Trophoblast cell (in vitro differentiated cells and primary cell): ENCODE measurements around the gene OR12D1.

Experiments used
- DNase-seq, 2 donors: peaks; one replicate each; pipeline ENCODE4 v3.0.0-alpha.2; 2016
- H2AFZ ChIP-seq: 2 replicates; pipeline ENCODE4 v1.6.1; 2013; ENCODE audit warnings: low read length, moderate library complexity, mild to moderate bottlenecking; ENCODE audit not compliant: insufficient read depth, poor library complexity
- H2AK5ac ChIP-seq: 2 replicates; pipeline ENCODE4 v1.6.1; 2013; ENCODE audit warnings: mild to moderate bottlenecking, low read length
- H2BK120ac ChIP-seq: 2 replicates; pipeline ENCODE4 v1.6.1; 2013; ENCODE audit warnings: low read length, mild to moderate bottlenecking, moderate library complexity; ENCODE audit not compliant: insufficient read depth, poor library complexity
- H2BK12ac ChIP-seq: 2 replicates; pipeline ENCODE4 v1.6.1; 2013; ENCODE audit warnings: mild to moderate bottlenecking, low read length, moderate library complexity
- H2BK5ac ChIP-seq: 2 replicates; pipeline ENCODE4 v1.6.1; 2013; ENCODE audit warnings: low read length, low read depth, moderate library complexity, mild to moderate bottlenecking; ENCODE audit not compliant: poor library complexity
- H3K14ac ChIP-seq: 2 replicates; pipeline ENCODE4 v1.6.1; 2013; ENCODE audit warnings: mild to moderate bottlenecking, low read length
- H3K18ac ChIP-seq: 2 replicates; pipeline ENCODE4 v1.6.1; 2013; ENCODE audit warnings: mild to moderate bottlenecking, low read length
- H3K23ac ChIP-seq: 2 replicates; pipeline ENCODE4 v1.6.1; 2013; ENCODE audit warnings: low read length
- H3K27ac ChIP-seq: 2 replicates; pipeline ENCODE4 v1.5.1; 2013; ENCODE audit warnings: low read depth, mild to moderate bottlenecking, inconsistent platforms, low read length, moderate library complexity
- H3K27me3 ChIP-seq: 2 replicates; pipeline ENCODE4 v1.6.1; 2013; ENCODE audit warnings: inconsistent platforms, mild to moderate bottlenecking, low read length, moderate library complexity; ENCODE audit not compliant: insufficient read depth
- H3K36me3 ChIP-seq, 2 experiments: 1 replicate in 1 of 2; 2 replicates in 1 of 2; pipeline ENCODE4 v1.6.1; 2013; ENCODE audit warnings: low read length in 2 of 2, mild to moderate bottlenecking in 2 of 2, moderate library complexity in 1 of 2; ENCODE audit not compliant: insufficient read depth in 2 of 2, control insufficient read depth in 1 of 2
- H3K4ac ChIP-seq: 2 replicates; pipeline ENCODE4 v1.6.1; 2013; ENCODE audit warnings: low read depth, mild to moderate bottlenecking, low read length, moderate library complexity
- H3K4me1 ChIP-seq, 2 experiments: 1 replicate in 1 of 2; 2 replicates in 1 of 2; pipeline ENCODE4 v1.6.1; 2013; ENCODE audit warnings: low read length in 2 of 2, mild to moderate bottlenecking in 2 of 2, moderate library complexity in 1 of 2; ENCODE audit not compliant: insufficient read depth in 2 of 2, control insufficient read depth in 1 of 2
- H3K4me2 ChIP-seq: 2 replicates; pipeline ENCODE4 v1.6.1; 2013; ENCODE audit warnings: inconsistent platforms, mild to moderate bottlenecking, low read length, moderate library complexity
- H3K4me3 ChIP-seq: 2 replicates; pipeline ENCODE4 v1.5.1; 2013; ENCODE audit warnings: mild to moderate bottlenecking, low read depth, low read length, inconsistent platforms
- H3K79me1 ChIP-seq: one replicate; pipeline ENCODE4 v1.6.1; 2013; ENCODE audit warnings: low read length
- H3K79me2 ChIP-seq: 2 replicates; pipeline ENCODE4 v1.6.1; 2013; ENCODE audit warnings: low read length, mild to moderate bottlenecking; ENCODE audit not compliant: control insufficient read depth, insufficient read depth, poor library complexity
- H3K9ac ChIP-seq: 2 replicates; pipeline ENCODE4 v1.6.1; 2013; ENCODE audit warnings: mild to moderate bottlenecking, low read length
- H3K9me3 ChIP-seq: 2 replicates; pipeline ENCODE4 v1.6.1; 2013; ENCODE audit warnings: low read depth, mild to moderate bottlenecking, control low read depth, inconsistent platforms, low read length; ENCODE audit not compliant: insufficient read depth
- H4K12ac ChIP-seq: 2 replicates; pipeline ENCODE4 v1.6.1; 2013; ENCODE audit warnings: low read depth, mild to moderate bottlenecking, low read length, moderate library complexity
- H4K8ac ChIP-seq: 2 replicates; pipeline ENCODE4 v1.6.1; 2013; ENCODE audit warnings: low read depth, mild to moderate bottlenecking, low read length, moderate library complexity
- H4K91ac ChIP-seq: one replicate; pipeline ENCODE4 v1.6.1; 2013; ENCODE audit warnings: low read depth, mild to moderate bottlenecking, low read length, moderate library complexity
- WGBS: extraction: QIAGEN DNeasy Blood & Tissue Kit; methylation state at CpG from one replicate; pipeline ENCODE4 v1.1.7; 2013; ENCODE audit warnings: missing lambda C conversion rate; ENCODE audit not compliant: insufficient read length, insufficient coverage; ENCODE audit errors: extremely low coverage; 5-methylcytosine and 5-hydroxymethylcytosine counted together

Gene OR12D1

DNA sequence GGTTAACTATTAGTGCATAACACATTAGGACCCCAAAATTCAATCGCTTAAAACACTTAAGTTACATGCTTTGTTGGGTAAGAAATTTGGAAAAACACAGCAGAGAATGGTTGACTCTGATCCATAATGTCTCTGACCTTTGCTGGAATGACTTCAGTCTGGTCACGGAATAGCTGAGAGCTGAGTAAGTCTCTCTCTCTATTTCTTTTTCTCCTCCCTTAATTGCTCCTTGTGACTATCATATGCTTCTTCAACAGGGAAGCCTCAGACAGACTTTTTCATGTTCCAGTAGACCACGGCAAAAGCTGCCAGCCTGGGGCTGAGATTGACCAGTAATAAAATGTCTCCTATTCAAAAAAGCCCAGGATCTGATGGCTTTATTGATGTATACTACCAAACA lies 4.8 kb downstream of the OR12D1 start:
- Histone ChIP-seq H3K18ac (no peak overlapping the region), H3K23ac (no peak overlapping the region), H3K9ac (no peak overlapping the region), H2BK12ac (no peak overlapping the region), H3K79me2 (no peaks in the 10 kb centered on the region), H3K4me3 (no peak overlapping the region), H4K12ac (no peak overlapping the region), H3K4me1 (no peaks in the 10 kb centered on the region), H3K4ac (no peak overlapping the region), H2BK5ac (no peak overlapping the region), H3K27me3 (no peaks in the 10 kb centered on the region), H3K14ac (no peak overlapping the region), H2AFZ (no peak overlapping the region), H3K9me3 (no peaks in the 10 kb centered on the region), H4K91ac (no peak overlapping the region), H2BK120ac (no peak overlapping the region), H4K8ac (no peak overlapping the region), H3K27ac (no peak overlapping the region), H2AK5ac (no peak overlapping the region), H3K4me2 (no peak overlapping the region), H3K36me3 (no peaks in the 10 kb centered on the region), H3K79me1 (no peaks in the 10 kb centered on the region)
- no peak for DNase-seq
- WGBS: no CpG with 5 or more reads among the region's 3 CpGs

DNA sequence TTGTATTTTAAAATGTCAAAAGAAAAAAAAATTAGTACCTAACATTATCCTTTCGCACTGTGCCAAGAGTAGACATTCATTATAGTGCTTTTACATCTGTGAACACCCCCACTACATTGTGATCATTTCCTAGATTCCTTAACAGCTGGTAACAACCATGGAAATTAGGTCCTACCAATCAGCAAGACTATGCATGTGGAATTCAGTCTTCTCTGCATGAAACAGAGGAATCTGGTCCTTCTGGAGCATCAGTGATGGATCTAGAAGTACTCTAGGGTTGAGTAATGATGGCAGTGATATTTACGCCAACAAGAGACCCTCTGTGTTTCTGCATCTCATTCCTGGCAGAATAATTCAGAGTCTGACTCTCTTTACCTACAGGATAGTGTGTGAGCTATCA lies 9.4 kb downstream of the OR12D1 start:
- Histone ChIP-seq H3K27ac (no peak overlapping the region), H2AK5ac (no peak overlapping the region), H3K4me2 (no peak overlapping the region), H3K4me3 (no peak overlapping the region), H3K27me3 (no peaks in the 10 kb centered on the region), H4K91ac (no peak overlapping the region), H2BK12ac (no peak overlapping the region), H2AFZ (no peak overlapping the region), H3K14ac (no peak overlapping the region), H2BK5ac (no peak overlapping the region), H2BK120ac (no peak overlapping the region), H4K8ac (no peak overlapping the region), H3K9me3 (no peaks in the 10 kb centered on the region), H3K4ac (no peak overlapping the region), H4K12ac (no peak overlapping the region), H3K9ac (no peak overlapping the region), H3K23ac (no peak overlapping the region), H3K18ac (no peak overlapping the region), H3K36me3 (no peaks in the 10 kb centered on the region), H3K4me1 (no peaks in the 10 kb centered on the region), H3K79me1 (no peaks in the 10 kb centered on the region), H3K79me2 (no peaks in the 10 kb centered on the region)
- WGBS: no CpG with 5 or more reads among the region's 2 CpGs
- DNase-seq: no peak

DNA sequence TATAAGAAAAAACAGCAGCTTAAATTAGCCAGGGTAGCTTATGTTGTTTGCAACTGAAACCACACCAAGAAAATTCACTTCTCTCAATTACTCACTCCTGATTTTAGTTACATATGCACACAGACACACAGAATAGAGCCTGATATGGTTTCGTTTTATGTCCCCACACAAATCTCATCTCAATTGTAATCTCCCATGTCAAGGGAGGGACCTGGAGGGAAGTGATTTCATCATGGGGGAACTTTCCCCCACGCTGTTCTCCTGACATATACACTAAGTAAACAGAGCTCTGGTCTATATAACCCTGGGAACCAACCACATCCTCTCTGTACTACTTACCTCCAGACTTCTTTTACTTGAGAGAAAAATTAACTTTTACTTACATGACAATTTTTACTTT lies 9.8 kb downstream of the OR12D1 start:
- H3K18ac ChIP-seq: no peak overlapping the region
- no peak overlapping the region for H3K4me3 ChIP-seq
- H3K23ac ChIP-seq: no peak overlapping the region
- H3K79me2 ChIP-seq: no peaks in the 10 kb centered on the region
- H3K79me1 ChIP-seq: no peaks in the 10 kb centered on the region
- no peak overlapping the region for H2AK5ac ChIP-seq
- H3K36me3 ChIP-seq: no peaks in the 10 kb centered on the region
- no peak overlapping the region for H3K14ac ChIP-seq
- no peak overlapping the region for H2BK12ac ChIP-seq
- no peak overlapping the region for H4K91ac ChIP-seq
- H3K4me1 ChIP-seq: no peaks in the 10 kb centered on the region
- H4K8ac ChIP-seq: no peak overlapping the region
- no CpG with 5 or more reads among the region's 2 CpGs for WGBS
- H3K4ac ChIP-seq: no peak overlapping the region
- no peak overlapping the region for H2BK5ac ChIP-seq
- no peaks in the 10 kb centered on the region for H3K27me3 ChIP-seq
- H2BK120ac ChIP-seq: no peak overlapping the region
- no peak overlapping the region for H3K9ac ChIP-seq
- no peaks in the 10 kb centered on the region for H3K9me3 ChIP-seq
- DNase-seq: no peak
- H3K27ac ChIP-seq: no peak overlapping the region
- H3K4me2 ChIP-seq: no peak overlapping the region
- H4K12ac ChIP-seq: no peak overlapping the region
- H2AFZ ChIP-seq: no peak overlapping the region

DNA sequence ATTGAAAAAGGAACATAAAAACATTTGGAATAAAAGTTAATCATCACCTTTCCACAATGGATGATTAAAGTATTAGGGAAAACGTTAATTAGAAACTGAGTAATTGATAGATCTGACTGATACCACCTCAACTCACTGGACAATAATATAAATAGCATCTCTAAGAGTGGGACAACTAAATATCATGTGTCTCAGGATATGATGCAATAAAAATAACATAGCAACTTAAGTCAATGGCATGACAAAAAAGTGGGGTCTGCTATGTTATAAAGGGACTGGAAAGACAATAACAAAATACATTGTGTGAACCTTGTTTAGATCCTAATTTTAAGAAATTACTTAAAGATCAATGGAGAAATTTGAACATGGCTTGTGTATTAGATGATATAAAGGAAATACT lies 10.3 kb downstream of the OR12D1 start:
- no peak overlapping the region for H3K4me3 ChIP-seq
- H2AK5ac ChIP-seq: no peak overlapping the region
- no peak overlapping the region for H2BK12ac ChIP-seq
- H3K9me3 ChIP-seq: no peaks in the 10 kb centered on the region
- no peak overlapping the region for H3K27ac ChIP-seq
- no peaks in the 10 kb centered on the region for H3K4me1 ChIP-seq
- H3K18ac ChIP-seq: no peak overlapping the region
- H4K8ac ChIP-seq: no peak overlapping the region
- H4K12ac ChIP-seq: no peak overlapping the region
- H4K91ac ChIP-seq: no peak overlapping the region
- H3K4ac ChIP-seq: no peak overlapping the region
- no peaks in the 10 kb centered on the region for H3K36me3 ChIP-seq
- H3K79me2 ChIP-seq: no peaks in the 10 kb centered on the region
- no CpG with 5 or more reads among the region's 1 CpG for WGBS
- H3K4me2 ChIP-seq: no peak overlapping the region
- H2BK5ac ChIP-seq: no peak overlapping the region
- no peaks in the 10 kb centered on the region for H3K27me3 ChIP-seq
- H3K23ac ChIP-seq: no peak overlapping the region
- no peak overlapping the region for H2BK120ac ChIP-seq
- H3K9ac ChIP-seq: no peak overlapping the region
- H3K14ac ChIP-seq: no peak overlapping the region
- DNase-seq: no peak
- H2AFZ ChIP-seq: no peak overlapping the region
- no peaks in the 10 kb centered on the region for H3K79me1 ChIP-seq
